SK-N-SH treated with all-trans-retinoic acid at 6 μM for 48 hours (cell line): ENCODE results near the gene PRRT3.
A peak's percentile ranks its signal among the peaks of the same experiment; 100 is the strongest.

Experiments used
- ATAC-seq: fragments of 200-7000 bp; cut with Tn5 transposase; 3 replicates; pipeline ENCODE4 v1.9.1; 2020; ENCODE audit warnings: mild to moderate bottlenecking, moderate library complexity
- ARNTL ChIP-seq: fragments of 450-650 bp; formaldehyde crosslinking; IDR thresholded peaks from 2 replicates; pipeline ENCODE4 v1.5.0; 2020; ENCODE audit warnings: low read depth, mild to moderate bottlenecking, moderate library complexity, borderline replicate concordance
- BACH2 ChIP-seq: fragments of 250-450 bp; sonication (Bioruptor Pico); IDR thresholded peaks from 2 replicates; pipeline ENCODE4 v1.9.0; 2021; ENCODE audit warnings: mild to moderate bottlenecking, borderline replicate concordance
- CSDC2 ChIP-seq: fragments of 250-450 bp; sonication (Bioruptor Pico); IDR thresholded peaks from 2 replicates; pipeline ENCODE4 v1.5.0; 2020; ENCODE audit warnings: mild to moderate bottlenecking, moderate library complexity
- ESRRG ChIP-seq: fragments of 250-450 bp; sonication (Bioruptor Pico); IDR thresholded peaks from 2 replicates; pipeline ENCODE4 v1.6.1; 2021; ENCODE audit warnings: mild to moderate bottlenecking
- GLIS3 ChIP-seq: fragments of 250-450 bp; sonication (Bioruptor Pico); IDR thresholded peaks from 2 replicates; pipeline ENCODE4 v1.5.0; 2020; ENCODE audit warnings: mild to moderate bottlenecking, moderate library complexity
- ISL1 ChIP-seq: fragments of 250-450 bp; sonication (Bioruptor Pico); IDR thresholded peaks from 2 replicates; pipeline ENCODE4 v2.1.2; 2022; ENCODE audit warnings: mild to moderate bottlenecking, moderate library complexity
- OSR1 ChIP-seq: fragments of 250-450 bp; sonication (Bioruptor Pico); IDR thresholded peaks from 2 replicates; pipeline ENCODE4 v1.8.0; 2022; ENCODE audit warnings: moderate library complexity, mild to moderate bottlenecking, inconsistent platforms
- RARB ChIP-seq: fragments of 250-450 bp; sonication (Bioruptor Pico); IDR thresholded peaks from 2 replicates; pipeline ENCODE4 v1.8.0; 2021; ENCODE audit warnings: mild to moderate bottlenecking, moderate library complexity
- SNAI2 ChIP-seq: fragments of 250-450 bp; sonication (Bioruptor Pico); IDR thresholded peaks from 2 replicates; pipeline ENCODE4 v1.5.0; 2020; ENCODE audit warnings: mild to moderate bottlenecking, moderate library complexity
- TCF4 ChIP-seq: fragments of 250-450 bp; sonication (Bioruptor Pico); IDR thresholded peaks from 2 replicates; pipeline ENCODE4 v1.8.0; 2021; ENCODE audit warnings: mild to moderate bottlenecking, moderate library complexity, borderline replicate concordance
- TOX ChIP-seq: fragments of 250-450 bp; sonication (Bioruptor Pico); IDR thresholded peaks from 2 replicates; pipeline ENCODE4 v1.8.0; 2021; ENCODE audit warnings: mild to moderate bottlenecking, moderate library complexity, borderline replicate concordance
- ZC3H10 ChIP-seq: fragments of 250-450 bp; sonication (Bioruptor Pico); IDR thresholded peaks from 2 replicates; pipeline ENCODE4 v1.5.1; 2021; ENCODE audit warnings: mild to moderate bottlenecking, moderate library complexity
- ZFP3 ChIP-seq: fragments of 250-450 bp; sonication (Bioruptor Pico); IDR thresholded peaks from 2 replicates; pipeline ENCODE4 v1.5.0; 2020; ENCODE audit warnings: mild to moderate bottlenecking, moderate library complexity
- ZFP30 ChIP-seq: fragments of 450-650 bp; formaldehyde crosslinking; IDR thresholded peaks from 2 replicates; pipeline ENCODE4 v1.5.0; 2022; ENCODE audit warnings: mild to moderate bottlenecking, moderate library complexity
- ZNF565 ChIP-seq: fragments of 450-650 bp; formaldehyde crosslinking; conservative IDR thresholded peaks from 2 replicates; pipeline ENCODE4 v1.5.0; 2020; ENCODE audit warnings: low read depth, mild to moderate bottlenecking, moderate library complexity
- ZNF70 ChIP-seq: fragments of 450-650 bp; formaldehyde crosslinking; IDR thresholded peaks from 2 replicates; pipeline ENCODE4 v1.5.0; 2020; ENCODE audit warnings: mild to moderate bottlenecking, moderate library complexity
- ZNF8 ChIP-seq: fragments of 450-650 bp; formaldehyde crosslinking; IDR thresholded peaks from 2 replicates; pipeline ENCODE4 v1.5.0; 2020; ENCODE audit warnings: mild to moderate bottlenecking, moderate library complexity
- TF ChIP-seq, protein P1 (sequence below): fragments of 250-450 bp; sonication (Bioruptor Pico); IDR thresholded peaks from 2 replicates; pipeline ENCODE4 v1.8.0; 2021; ENCODE audit warnings: low read depth, mild to moderate bottlenecking, moderate library complexity, borderline replicate concordance
- TF ChIP-seq, protein P2 (sequence below): fragments of 250-450 bp; sonication (Bioruptor Pico); IDR thresholded peaks from 2 replicates; pipeline ENCODE4 v1.5.1; 2021; ENCODE audit warnings: mild to moderate bottlenecking, moderate library complexity
- TF ChIP-seq, protein P3 (sequence below): fragments of 250-450 bp; sonication (Bioruptor Pico); IDR thresholded peaks from 2 replicates; pipeline ENCODE4 v1.8.0; 2020; ENCODE audit warnings: mild to moderate bottlenecking, moderate library complexity, borderline replicate concordance
- TF ChIP-seq, protein P4 (sequence below): fragments of 250-450 bp; sonication (Bioruptor Pico); IDR thresholded peaks from 2 replicates; pipeline ENCODE4 v1.5.1; 2020; ENCODE audit warnings: low read depth, mild to moderate bottlenecking, moderate library complexity
- TF ChIP-seq, protein P5 (sequence below): fragments of 250-450 bp; sonication (Bioruptor Pico); IDR thresholded peaks from 2 replicates; pipeline ENCODE4 v1.5.0; 2020; ENCODE audit warnings: mild to moderate bottlenecking, moderate library complexity

PRRT3 gene

DNA sequence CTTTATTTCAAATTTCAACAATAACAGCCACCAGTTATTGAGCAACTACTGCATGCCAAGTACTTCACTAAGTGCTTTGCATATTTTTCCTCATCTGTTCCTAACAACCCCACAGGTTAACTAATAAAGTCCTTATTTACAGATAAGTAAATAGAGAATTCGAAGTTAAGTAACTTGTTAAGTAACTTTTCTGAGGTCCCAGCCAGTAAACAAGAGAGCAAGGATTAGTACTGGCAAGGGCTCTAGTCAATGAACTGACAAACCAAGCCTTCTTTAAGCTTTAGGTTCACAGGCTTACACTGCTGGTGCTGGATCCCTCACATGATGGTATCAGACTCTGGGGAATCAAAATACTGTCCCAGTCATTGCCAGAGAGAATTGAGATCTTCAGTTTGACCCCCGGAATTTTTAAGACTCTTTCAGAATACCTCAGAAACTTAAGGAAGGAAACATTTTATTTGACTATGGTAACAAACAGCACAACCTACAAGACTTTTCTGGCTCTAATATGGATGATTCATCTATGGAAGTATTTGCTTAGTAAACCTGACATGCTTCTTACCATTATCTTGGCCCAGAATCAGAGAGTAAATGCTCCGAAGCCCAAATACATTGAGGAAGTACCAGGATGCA is 17.9 kb upstream of the PRRT3 start:
- TF ChIP-seq ESRRG = no peak
- TF ChIP-seq GLIS3 (CRISPR knock-in tag) = no peak
- TF ChIP-seq CSDC2 (CRISPR knock-in tag) = no peak
- peak; percentile 90 for ATAC-seq

DNA sequence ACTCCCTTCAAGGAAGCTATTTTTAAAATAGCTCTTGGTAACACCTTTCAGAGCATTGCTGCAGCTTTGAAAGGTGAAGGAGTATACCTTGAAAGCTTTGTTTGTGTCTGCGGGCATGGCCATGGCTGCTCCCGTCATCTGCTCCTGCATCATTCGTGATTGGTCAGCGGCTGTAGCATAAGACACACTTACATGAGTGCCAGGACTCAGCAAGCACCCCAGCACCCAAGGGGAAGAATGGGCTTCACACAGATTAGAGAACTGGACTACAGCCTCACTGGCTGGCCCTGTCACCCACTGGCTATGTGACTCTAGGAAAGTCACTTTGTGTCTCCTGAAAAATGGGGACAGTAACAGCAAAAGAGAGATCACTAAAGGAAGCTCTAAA is 17.4 kb upstream of the PRRT3 start:
- ATAC-seq = no peak
- TF ChIP-seq, protein P1, sequence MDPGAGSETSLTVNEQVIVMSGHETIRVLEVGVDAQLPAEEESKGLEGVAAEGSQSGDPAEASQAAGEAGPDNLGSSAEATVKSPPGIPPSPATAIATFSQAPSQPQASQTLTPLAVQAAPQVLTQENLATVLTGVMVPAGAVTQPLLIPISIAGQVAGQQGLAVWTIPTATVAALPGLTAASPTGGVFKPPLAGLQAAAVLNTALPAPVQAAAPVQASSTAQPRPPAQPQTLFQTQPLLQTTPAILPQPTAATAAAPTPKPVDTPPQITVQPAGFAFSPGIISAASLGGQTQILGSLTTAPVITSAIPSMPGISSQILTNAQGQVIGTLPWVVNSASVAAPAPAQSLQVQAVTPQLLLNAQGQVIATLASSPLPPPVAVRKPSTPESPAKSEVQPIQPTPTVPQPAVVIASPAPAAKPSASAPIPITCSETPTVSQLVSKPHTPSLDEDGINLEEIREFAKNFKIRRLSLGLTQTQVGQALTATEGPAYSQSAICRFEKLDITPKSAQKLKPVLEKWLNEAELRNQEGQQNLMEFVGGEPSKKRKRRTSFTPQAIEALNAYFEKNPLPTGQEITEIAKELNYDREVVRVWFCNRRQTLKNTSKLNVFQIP (CRISPR knock-in tag) = no peak
- TF ChIP-seq, protein P2, sequence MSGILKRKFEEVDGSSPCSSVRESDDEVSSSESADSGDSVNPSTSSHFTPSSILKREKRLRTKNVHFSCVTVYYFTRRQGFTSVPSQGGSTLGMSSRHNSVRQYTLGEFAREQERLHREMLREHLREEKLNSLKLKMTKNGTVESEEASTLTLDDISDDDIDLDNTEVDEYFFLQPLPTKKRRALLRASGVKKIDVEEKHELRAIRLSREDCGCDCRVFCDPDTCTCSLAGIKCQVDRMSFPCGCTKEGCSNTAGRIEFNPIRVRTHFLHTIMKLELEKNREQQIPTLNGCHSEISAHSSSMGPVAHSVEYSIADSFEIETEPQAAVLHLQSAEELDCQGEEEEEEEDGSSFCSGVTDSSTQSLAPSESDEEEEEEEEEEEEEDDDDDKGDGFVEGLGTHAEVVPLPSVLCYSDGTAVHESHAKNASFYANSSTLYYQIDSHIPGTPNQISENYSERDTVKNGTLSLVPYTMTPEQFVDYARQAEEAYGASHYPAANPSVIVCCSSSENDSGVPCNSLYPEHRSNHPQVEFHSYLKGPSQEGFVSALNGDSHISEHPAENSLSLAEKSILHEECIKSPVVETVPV = no peak
- TF ChIP-seq ISL1 (CRISPR knock-in tag) (no peak), BACH2 (CRISPR knock-in tag) (no peak)
- TF ChIP-seq, all 23 proteins: peak for 0

DNA sequence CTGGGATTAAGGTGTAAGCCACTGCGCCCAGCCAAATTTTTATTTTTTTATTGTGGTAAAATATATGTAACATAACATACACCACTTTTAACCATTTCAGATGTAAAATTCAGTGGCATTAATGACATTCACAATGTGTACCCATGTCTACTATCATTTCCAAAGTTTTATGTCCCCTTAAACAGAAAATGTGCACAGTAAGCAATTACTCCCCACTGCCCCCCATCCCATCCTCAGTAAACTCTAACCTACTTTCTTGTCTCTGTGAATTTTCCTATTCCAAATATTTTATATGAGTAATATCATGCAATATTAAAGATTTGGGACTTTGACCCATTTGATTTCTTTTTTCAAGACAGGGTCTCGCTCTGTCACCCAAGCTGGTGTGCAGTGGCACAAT is 14.6 kb upstream of the PRRT3 start:
- TF ChIP-seq TOX = no peak
- no peak for TF ChIP-seq ZNF8 (CRISPR knock-in tag)
- no peak for TF ChIP-seq ZNF70 (CRISPR knock-in tag)
- no peak for TF ChIP-seq ZC3H10 (CRISPR knock-in tag)
- TF ChIP-seq OSR1 (CRISPR knock-in tag) = no peak
- TF ChIP-seq, protein P3, sequence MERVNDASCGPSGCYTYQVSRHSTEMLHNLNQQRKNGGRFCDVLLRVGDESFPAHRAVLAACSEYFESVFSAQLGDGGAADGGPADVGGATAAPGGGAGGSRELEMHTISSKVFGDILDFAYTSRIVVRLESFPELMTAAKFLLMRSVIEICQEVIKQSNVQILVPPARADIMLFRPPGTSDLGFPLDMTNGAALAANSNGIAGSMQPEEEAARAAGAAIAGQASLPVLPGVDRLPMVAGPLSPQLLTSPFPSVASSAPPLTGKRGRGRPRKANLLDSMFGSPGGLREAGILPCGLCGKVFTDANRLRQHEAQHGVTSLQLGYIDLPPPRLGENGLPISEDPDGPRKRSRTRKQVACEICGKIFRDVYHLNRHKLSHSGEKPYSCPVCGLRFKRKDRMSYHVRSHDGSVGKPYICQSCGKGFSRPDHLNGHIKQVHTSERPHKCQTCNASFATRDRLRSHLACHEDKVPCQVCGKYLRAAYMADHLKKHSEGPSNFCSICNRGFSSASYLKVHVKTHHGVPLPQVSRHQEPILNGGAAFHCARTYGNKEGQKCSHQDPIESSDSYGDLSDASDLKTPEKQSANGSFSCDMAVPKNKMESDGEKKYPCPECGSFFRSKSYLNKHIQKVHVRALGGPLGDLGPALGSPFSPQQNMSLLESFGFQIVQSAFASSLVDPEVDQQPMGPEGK = no peak
- TF ChIP-seq ZNF565 = no peak
- TF ChIP-seq BACH2 (CRISPR knock-in tag) = no peak
- no peak for TF ChIP-seq RARB (CRISPR knock-in tag)
- TF ChIP-seq ZFP30 (CRISPR knock-in tag) = no peak
- ATAC-seq = no peak

DNA sequence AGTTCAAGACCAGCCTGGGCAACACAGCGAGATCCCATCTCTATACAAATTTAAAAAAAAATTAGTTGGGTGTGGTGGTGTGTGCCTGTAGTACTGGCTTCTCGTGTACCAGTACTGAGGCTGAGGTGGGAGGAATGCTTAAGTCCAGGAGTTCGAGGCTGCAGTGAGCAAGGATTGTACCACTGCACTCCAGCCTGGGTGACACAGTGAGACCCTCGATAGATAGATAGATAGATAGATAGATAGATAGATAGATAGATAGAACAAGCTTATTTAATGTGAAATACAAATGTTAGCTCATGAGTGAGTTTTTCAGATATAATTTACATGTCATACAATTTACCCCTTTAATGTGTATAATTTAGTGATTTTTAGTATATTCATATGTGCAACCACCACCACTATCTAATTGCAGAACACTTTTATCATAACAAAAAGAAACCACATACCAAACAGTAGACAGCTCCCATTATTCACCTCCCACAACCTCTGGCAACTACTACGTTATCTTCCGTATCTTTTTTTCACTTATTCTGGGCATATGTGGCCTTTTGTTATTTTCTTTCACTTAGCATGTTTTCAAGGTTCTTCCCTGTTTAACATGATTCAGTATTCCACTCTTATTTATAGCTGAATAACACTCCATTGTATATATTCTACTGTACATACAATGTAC is 13.1 kb upstream of the PRRT3 start:
- TF ChIP-seq GLIS3 (CRISPR knock-in tag) = no peak
- TF ChIP-seq ZFP30 (CRISPR knock-in tag) = no peak
- no peak for TF ChIP-seq ZNF70 (CRISPR knock-in tag)
- TF ChIP-seq ZFP3 = no peak
- TF ChIP-seq, protein P4, sequence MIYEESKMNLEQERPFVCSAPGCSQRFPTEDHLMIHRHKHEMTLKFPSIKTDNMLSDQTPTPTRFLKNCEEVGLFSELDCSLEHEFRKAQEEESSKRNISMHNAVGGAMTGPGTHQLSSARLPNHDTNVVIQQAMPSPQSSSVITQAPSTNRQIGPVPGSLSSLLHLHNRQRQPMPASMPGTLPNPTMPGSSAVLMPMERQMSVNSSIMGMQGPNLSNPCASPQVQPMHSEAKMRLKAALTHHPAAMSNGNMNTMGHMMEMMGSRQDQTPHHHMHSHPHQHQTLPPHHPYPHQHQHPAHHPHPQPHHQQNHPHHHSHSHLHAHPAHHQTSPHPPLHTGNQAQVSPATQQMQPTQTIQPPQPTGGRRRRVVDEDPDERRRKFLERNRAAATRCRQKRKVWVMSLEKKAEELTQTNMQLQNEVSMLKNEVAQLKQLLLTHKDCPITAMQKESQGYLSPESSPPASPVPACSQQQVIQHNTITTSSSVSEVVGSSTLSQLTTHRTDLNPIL (CRISPR knock-in tag) = no peak
- no peak for TF ChIP-seq ESRRG
- no peak for TF ChIP-seq ZNF565
- TF ChIP-seq CSDC2 (CRISPR knock-in tag) = no peak
- TF ChIP-seq SNAI2 (CRISPR knock-in tag) = no peak
- no peak for TF ChIP-seq TCF4 (CRISPR knock-in tag)
- no peak for TF ChIP-seq OSR1 (CRISPR knock-in tag)
- no peak for ATAC-seq

DNA sequence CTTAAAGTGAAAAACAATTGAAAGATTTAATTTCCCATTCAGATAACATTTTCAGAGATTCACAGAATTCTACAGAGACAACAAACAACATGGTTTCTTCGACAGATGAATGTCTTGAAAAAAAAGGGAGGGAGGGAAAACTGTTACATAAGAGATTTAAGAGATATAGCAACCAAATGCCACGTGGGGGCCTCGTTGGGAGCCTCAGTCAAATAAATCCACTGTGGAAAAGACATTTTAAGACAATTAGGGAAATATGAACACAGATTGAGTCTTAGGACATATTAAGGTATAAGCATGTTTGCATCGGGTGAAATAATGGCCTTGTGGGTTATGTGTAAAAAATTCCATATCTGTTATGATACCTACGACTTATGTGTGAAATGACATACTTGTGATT is 5.0 kb upstream of the PRRT3 start:
- no peak for TF ChIP-seq TCF4 (CRISPR knock-in tag)
- no peak for TF ChIP-seq CSDC2 (CRISPR knock-in tag)
- no peak for TF ChIP-seq OSR1 (CRISPR knock-in tag)
- TF ChIP-seq ZC3H10 (CRISPR knock-in tag) = no peak
- TF ChIP-seq TOX = no peak
- TF ChIP-seq, protein P3 = no peak
- TF ChIP-seq ISL1 (CRISPR knock-in tag) = no peak
- TF ChIP-seq ARNTL (CRISPR knock-in tag) = no peak
- TF ChIP-seq BACH2 (CRISPR knock-in tag) = no peak
- TF ChIP-seq, protein P5, sequence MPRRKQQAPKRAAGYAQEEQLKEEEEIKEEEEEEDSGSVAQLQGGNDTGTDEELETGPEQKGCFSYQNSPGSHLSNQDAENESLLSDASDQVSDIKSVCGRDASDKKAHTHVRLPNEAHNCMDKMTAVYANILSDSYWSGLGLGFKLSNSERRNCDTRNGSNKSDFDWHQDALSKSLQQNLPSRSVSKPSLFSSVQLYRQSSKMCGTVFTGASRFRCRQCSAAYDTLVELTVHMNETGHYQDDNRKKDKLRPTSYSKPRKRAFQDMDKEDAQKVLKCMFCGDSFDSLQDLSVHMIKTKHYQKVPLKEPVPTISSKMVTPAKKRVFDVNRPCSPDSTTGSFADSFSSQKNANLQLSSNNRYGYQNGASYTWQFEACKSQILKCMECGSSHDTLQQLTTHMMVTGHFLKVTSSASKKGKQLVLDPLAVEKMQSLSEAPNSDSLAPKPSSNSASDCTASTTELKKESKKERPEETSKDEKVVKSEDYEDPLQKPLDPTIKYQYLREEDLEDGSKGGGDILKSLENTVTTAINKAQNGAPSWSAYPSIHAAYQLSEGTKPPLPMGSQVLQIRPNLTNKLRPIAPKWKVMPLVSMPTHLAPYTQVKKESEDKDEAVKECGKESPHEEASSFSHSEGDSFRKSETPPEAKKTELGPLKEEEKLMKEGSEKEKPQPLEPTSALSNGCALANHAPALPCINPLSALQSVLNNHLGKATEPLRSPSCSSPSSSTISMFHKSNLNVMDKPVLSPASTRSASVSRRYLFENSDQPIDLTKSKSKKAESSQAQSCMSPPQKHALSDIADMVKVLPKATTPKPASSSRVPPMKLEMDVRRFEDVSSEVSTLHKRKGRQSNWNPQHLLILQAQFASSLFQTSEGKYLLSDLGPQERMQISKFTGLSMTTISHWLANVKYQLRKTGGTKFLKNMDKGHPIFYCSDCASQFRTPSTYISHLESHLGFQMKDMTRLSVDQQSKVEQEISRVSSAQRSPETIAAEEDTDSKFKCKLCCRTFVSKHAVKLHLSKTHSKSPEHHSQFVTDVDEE (CRISPR knock-in tag) = no peak
- no peak for TF ChIP-seq ZNF70 (CRISPR knock-in tag)
- no peak for TF ChIP-seq RARB (CRISPR knock-in tag)
- no peak for ATAC-seq
